Astrocyte of the cerebellum (primary cell): ENCODE results near the gene KIRREL2.
A peak's percentile ranks its signal among the peaks of the same experiment; 100 is the strongest.
"Not testable (repeated sequence)": the region's sequence is repeated elsewhere in the genome, so short reads cannot be mapped to it uniquely, and the experiment has no call there.

Source experiments
- DNase-seq: peaks from one replicate; pipeline ENCODE4 v3.0.0-alpha.2; 2011; ENCODE audit warnings: low read depth
- H3K4me3 ChIP-seq: 2 replicates; pipeline ENCODE4 v1.5.1; 2011; ENCODE audit warnings: mild to moderate bottlenecking, low read depth, low read length, moderate library complexity
- CTCF ChIP-seq: IDR thresholded peaks from 2 replicates; pipeline ENCODE4 v1.5.1; 2012; ENCODE audit warnings: low read length, low read depth, moderate library complexity, mild to moderate bottlenecking; ENCODE audit errors: missing control alignments
- in situ Hi-C: cut with HindIII; loops from 2 replicates; pipeline ENCODE4 v1.10.0; 2017; ENCODE audit warnings: low sequenced_read_pairs

Gene KIRREL2

DNA sequence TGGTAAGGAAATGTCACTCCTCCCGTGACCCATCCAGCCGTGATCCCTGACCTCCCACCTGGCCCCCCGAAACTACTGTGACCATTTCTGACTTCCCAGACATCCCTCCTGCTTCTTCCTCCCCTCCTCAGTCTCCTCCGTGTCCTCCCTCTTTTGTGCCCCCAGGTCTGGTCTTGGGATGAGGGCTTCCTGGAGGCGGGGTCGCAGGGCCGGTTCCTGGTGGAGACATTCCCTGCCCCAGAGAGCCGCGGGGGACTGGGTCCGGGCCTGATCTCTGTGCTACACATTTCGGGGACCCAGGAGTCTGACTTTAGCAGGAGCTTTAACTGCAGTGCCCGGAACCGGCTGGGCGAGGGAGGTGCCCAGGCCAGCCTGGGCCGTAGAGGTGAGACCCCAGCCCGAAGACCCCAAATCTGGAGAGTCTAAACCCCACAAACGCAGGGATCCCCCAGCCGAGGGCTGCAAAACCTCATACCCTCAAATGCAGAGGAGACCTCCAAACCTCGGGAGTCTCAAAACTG, 5.0 kb downstream of the KIRREL2 start:
- no peak overlapping the region for H3K4me3 ChIP-seq
- no peak for TF ChIP-seq CTCF
- in situ Hi-C loops, result no loop called here
- no peak for DNase-seq

GRCh38 chr19:35862528-35862927, 5.8 kb downstream of the KIRREL2 start:
- no peak for TF ChIP-seq CTCF
- in situ Hi-C loops, result no loop called here
- DNase-seq, result no peak
- no peak overlapping the region for H3K4me3 ChIP-seq

DNA sequence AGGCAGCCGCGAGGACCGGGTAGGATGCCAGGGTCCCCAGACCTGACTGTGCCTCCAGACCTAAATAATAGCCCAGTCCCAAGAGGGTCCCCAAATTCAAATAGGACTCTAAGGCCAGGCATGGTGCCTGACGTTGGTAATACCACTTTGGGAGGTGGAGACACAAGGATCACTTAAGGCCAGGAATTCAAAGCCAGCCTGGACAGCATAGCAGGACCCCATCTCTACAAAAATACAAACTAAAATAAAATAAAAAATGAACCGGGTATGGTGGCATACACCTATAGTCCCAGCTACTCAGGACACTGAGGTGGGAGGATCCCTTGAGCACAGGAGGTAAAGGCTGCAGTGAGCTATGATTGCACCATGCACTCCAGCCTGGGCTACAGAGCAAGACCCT, 6.3 kb downstream of the KIRREL2 start:
- no peak overlapping the region for H3K4me3 ChIP-seq
- DNase-seq, result no peak
- in situ Hi-C loops, result no loop called here
- no peak for TF ChIP-seq CTCF

DNA sequence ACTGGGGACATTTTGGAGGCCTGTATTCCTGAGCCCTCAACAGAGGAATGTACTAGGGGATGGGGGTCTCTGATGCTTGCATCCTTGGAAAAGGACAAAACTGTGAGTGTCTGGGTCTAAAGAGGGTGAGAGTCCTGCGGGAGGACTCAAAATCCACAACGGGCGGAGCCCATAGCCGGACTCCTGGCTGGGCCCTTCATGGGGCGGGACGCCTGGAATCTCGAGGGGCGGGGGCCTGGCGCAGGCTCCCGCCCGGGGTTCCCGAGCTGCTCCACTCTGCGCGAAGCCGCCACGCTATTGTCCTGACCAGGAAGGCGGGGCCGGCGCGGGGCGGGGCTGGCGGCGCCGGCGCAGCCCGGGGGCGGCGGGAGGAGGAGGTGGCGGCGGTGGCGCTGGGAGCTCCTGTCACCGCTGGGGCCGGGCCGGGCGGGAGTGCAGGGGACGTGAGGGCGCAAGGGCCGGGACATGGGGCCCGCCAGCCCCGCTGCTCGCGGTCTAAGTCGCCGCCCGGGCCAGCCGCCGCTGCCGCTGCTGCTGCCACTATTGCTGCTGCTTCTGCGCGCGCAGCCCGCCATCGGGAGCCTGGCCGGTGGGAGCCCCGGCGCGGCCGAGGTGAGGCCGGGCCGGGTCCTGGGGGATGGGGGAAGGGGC, 11.6 kb downstream of the KIRREL2 start, which contains the start of gene APLP1:
TSS of gene APLP1 (plus strand) at position 403 of the 651 bp plus-strand sequence. CDS start at position 466, 63 bp downstream.
- no peak for DNase-seq
- TF ChIP-seq CTCF, result no peak
- H3K4me3 ChIP-seq, result peak within 1 kb of the TSS; percentile 40
- in situ Hi-C loops, result no loop called here

DNA sequence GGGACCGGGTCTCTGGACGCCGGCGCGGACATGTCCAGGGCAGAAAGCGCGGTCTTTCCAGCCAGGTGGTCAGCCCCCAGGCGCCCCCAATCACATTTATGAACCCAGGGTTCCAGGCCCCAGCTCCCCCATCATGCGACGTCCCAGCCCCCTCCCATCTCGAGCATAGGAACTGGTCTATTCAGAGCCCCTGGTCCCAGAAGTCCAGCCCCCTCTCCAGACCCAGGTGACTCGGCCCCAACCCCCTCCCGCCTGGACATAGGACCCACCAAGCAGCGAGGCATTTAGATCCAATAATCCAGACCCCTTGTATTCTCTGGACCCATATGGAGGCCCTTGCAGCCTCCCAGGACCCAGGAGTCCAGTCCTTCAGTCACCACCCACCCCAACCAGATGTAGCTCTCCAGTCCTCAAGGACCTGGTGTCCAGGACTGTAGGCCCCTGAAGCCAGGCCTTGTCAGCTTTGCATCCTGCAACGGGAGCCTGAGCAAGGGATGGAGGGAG, 12.2 kb downstream of the KIRREL2 start:
- DNase-seq, result no peak
- in situ Hi-C loops, result no loop called here
- TF ChIP-seq CTCF, result no peak
- H3K4me3 ChIP-seq, result peak overlapping the region; percentile 40

- DNase-seq, result peak; percentile 16
- peak overlapping the region; percentile 40 for H3K4me3 ChIP-seq
- in situ Hi-C loops, result no loop called here
- TF ChIP-seq CTCF, result no peak
Observed at GRCh38 chr19:35869327-35870123, 12.8 kb downstream of the KIRREL2 start.

DNA sequence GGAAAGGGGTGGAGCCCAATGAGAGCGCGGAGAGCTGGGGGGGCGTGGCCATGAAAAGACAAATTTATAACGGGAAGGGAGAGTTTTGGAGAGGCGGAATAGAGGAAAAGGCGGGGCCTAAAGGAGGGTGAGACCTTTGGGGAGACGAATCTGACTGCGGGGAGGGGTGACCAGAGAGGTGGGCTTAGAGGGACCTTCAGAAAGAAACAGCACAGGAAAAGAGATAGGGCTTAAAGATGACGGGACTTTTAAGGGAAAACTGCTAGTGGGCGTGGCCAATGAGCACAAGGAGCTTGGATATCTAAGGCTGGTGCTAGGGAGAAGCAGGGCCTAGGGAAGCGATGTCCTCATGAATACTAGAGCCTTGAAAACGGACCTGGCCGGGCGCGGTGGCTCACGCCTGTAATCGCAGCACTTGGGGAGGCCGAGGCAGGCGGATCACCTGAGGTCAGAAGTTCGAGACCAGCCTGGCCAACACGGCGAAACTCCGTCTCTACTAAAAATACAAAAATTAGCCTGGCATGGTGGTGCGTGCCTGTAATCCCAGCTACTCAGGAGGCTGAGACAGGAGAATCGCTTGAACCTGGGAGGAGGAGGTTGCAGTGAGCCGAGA, 13.5 kb downstream of the KIRREL2 start:
- in situ Hi-C loops, result not testable (repeated sequence)
- peak overlapping the region; percentile 40 for H3K4me3 ChIP-seq

More for the DNA sequence above, 13.5 kb downstream of the KIRREL2 start:
- DNase-seq, result not testable (repeated sequence)
